Activated T-cell treated with anti-CD3 and anti-CD28 coated beads for 24 hours (primary cell): Measurements from ENCODE around the gene SNAP23.

Experiments used
- DNase-seq: peaks from one replicate; pipeline ENCODE4 v3.0.0-alpha.2; 2020; ENCODE audit warnings: low read depth

The SNAP23 gene

DNA sequence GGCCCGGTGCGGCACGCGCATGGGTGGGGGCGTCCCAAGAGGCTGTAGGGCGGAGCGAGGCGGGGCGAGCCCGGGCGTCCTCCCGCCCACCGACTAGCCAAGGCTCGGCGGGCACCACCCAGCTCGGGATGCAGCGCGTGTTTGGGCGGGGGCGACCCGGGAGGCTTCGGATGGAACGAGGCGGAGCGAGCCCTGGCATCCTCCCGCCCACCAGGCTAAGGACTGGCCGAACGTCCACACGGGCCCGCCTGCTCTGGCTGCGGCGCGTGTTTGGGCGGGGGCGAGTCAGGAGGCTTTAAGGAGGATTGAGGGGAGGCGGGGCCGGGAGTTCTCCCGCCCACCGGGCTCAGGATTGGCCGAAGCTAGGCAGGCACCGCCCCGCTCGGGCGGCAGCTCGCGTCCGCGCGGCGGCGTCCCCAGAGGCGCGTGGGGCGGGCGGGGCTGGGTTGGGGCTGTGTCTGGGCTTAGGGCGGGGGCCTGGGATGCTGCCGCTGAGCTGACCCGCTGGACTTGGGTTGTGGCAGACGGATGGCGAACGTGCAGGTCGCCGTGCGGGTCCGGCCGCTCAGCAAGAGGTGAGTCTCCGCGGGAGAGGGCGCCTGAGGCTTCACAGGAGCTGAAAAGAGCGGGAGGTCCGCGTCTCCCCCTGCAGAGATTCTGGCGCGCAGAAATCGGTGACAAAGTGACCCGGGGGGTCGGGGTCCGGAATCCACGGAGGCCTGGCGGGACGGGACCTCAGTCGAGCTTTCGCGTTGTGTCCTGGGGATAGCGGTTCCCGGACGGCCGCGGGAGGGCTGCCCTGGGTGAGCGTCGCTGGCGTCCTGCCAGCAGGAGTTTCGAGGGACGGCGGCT lies 80.0 kb downstream of the SNAP23 start, which contains the start of gene STARD9:
STARD9 (plus strand) TSS at position 419 of the 852 bp plus-strand sequence; CDS start at position 529, 110 bp downstream.
- DNase-seq = peak; percentile 93

DNA sequence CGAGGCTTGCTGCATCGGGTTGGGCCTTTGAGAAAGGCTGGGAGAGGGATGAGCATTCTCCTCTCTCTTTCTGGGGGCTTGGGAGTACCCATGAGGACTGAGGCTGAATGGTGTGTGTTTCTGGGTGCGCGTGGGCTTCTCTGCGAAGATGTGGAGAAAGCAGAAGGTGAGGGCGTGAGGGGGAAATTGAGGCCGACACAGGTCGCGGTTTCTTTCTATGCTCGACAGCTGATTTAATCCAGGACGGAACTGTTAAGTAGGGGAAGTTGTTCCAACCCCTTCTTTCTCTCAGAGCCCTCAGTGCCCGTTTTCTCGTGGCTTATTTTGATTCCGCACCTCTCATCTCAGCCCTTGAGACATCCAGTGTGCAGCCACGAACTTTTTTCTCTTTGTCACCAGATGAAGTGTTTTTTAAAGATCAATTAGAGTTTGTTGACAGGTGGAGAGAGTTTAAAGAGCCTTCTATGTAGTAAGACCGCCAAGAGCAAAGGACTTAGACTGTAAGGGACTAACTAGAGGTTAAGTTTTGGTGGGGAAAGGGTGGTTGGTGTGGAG lies 80.7 kb downstream of the SNAP23 start:
- DNase-seq = no peak

DNA sequence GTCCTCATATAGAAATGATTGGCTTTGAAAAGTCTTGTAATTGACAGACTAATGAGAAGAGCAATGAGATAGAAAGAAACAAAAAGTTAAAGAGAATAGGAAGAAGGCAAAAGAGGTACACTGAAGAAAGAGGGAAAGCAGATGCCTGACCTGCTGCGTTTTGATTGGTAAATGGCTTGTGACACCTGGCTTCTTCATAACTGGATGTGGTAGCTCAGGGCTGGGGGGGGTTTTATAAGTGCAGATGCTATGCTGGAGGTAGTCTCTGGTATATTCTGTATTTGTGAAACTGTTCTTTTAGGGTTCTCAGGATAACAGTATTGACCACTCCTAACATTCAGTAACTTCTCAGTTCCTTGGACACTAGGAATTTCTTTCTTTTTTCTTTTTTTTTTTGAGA lies 81.3 kb downstream of the SNAP23 start:
- no peak for DNase-seq

DNA sequence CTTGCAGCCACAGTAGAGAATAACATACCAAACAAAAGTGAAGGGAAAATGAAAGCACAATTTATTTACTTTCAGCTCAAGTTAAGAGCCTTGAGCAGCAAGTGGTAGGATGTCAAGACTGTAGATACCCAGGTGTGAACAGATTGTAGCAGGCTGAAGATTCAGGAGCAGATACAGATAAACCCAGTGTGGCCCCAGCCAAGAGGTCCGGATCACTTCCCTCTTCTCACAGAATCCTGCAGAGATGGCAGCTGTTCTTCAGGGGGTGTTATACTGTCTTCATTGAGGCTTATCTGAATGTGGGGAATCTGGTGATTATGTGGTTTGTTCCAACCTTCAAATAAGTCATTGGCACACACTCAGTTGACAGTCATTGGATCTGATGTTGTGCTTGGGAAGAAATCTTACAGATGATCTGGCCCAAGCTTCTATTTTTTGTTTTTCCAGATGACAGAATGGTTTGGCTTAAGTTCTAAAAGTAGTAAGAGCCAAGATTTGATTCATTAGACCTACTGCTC lies 82.1 kb downstream of the SNAP23 start:
- no peak for DNase-seq

DNA sequence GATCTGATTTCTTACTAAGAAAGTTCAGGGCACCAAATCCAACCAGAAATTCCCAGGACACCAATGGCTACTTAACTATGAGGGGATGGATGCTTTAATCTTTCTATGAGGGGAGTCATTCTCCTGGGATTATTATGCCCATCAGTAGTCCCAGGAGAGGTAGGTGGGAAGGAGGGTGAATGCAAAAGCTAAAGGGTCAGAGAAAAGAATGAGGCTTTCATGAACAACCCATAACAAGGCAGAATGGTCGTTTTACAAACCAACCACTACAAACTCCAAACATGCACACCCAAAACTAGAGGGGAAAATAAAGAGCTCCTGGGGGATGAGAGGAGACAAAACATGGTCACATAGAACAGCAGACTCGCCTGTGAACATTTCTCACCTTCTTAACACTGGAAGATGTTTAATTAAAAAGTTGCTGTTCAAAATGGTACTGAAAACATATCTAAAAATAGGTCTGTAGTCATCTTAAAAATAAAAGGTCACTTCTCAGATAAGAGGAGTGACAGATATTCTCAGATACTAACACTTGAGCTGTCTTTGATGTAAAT lies 83.6 kb downstream of the SNAP23 start:
- DNase-seq = no peak

DNA sequence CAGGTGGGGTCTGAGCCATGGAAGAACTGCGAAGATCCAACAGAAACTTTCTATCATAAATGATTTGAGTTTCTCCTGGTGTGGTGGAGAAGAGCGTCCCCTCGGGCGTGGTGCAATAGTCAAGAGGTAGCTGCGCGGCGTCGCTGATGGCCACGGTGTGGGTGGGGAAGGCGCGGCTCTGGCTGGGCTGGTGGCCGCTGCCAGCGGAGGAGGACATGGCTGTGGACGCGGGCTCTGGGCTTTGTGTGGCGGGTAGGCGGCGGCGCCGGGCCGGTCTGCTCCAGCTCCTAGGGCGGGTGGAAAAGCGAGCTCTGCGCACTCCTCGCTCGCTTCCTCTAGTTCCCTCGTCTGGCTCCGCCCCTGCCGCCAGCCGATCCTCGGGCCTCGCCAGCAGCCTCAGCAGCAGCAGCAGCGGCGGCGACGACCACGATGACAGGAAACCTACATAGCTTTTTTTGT lies 85.9 kb downstream of the SNAP23 start:
- peak; percentile 66 for DNase-seq
